DOHH2 (cell line): ENCODE measurements around the gene BIN1.

Source experiments
- H3F3A ChIP-seq: fragments of 200-600 bp; sonication (generic), shearing (Covaris generic); 2 replicates; pipeline ENCODE4 v1.6.0; 2016; ENCODE audit warnings: antibody characterized with exemption, mild to moderate bottlenecking; ENCODE audit not compliant: control insufficient read depth, insufficient read depth
- H3K27ac ChIP-seq: fragments of 200-600 bp; sonication (generic); 2 replicates; pipeline ENCODE4 v1.5.1; 2014; ENCODE audit warnings: low read depth, mild to moderate bottlenecking, low read length, moderate library complexity
- H3K27me3 ChIP-seq: fragments of 200-600 bp; sonication (generic); 2 replicates; pipeline ENCODE4 v1.6.1; 2014; ENCODE audit warnings: mild to moderate bottlenecking, low read length, mixed read lengths; ENCODE audit not compliant: control insufficient read depth
- H3K36me3 ChIP-seq: fragments of 200-600 bp; sonication (generic); 2 replicates; pipeline ENCODE4 v1.6.1; 2014; ENCODE audit warnings: mild to moderate bottlenecking, low read length, moderate library complexity, mixed read lengths; ENCODE audit not compliant: control insufficient read depth
- H3K4me1 ChIP-seq: fragments of 200-600 bp; sonication (generic); 2 replicates; pipeline ENCODE4 v1.6.1; 2014; ENCODE audit warnings: mild to moderate bottlenecking, low read length, mixed read lengths; ENCODE audit not compliant: control insufficient read depth
- H3K4me2 ChIP-seq: fragments of 200-600 bp; sonication (generic); 2 replicates; pipeline ENCODE4 v1.6.0; 2014; ENCODE audit warnings: mild to moderate bottlenecking, low read length, moderate library complexity
- H3K4me3 ChIP-seq: fragments of 200-600 bp; sonication (generic); 2 replicates; pipeline ENCODE4 v1.5.1; 2014; ENCODE audit warnings: mild to moderate bottlenecking, low read length, mixed read lengths
- H3K79me2 ChIP-seq: fragments of 200-600 bp; sonication (generic); 2 replicates; pipeline ENCODE4 v1.6.1; 2014; ENCODE audit warnings: mild to moderate bottlenecking, low read length, mixed read lengths; ENCODE audit not compliant: control insufficient read depth
- H3K9me2 ChIP-seq: fragments of 200-600 bp; sonication (generic); replicated peaks from 2 replicates; pipeline ENCODE4 v1.6.1; 2014; ENCODE audit warnings: mild to moderate bottlenecking, low read length, mixed read lengths; ENCODE audit not compliant: control insufficient read depth
- H3K9me3 ChIP-seq: fragments of 200-600 bp; sonication (generic); 2 replicates; pipeline ENCODE4 v1.6.1; 2014; ENCODE audit warnings: antibody characterized with exemption, low read length, mixed read lengths; ENCODE audit not compliant: control insufficient read depth, insufficient read depth
- H4K20me1 ChIP-seq: fragments of 200-600 bp; sonication (generic); 2 replicates; pipeline ENCODE4 v1.6.0; 2014; ENCODE audit warnings: low read depth, mild to moderate bottlenecking, antibody characterized with exemption, low read length, moderate library complexity; ENCODE audit not compliant: control insufficient read depth, insufficient read depth
- EZH2phosphoT487 ChIP-seq: fragments of 200-600 bp; sonication (generic); IDR thresholded peaks from 2 replicates; pipeline ENCODE4 v1.6.1; 2017; ENCODE audit warnings: borderline replicate concordance, mild to moderate bottlenecking, antibody characterized with exemption, low read length, moderate library complexity, mixed read lengths
- TF ChIP-seq, protein P1 (sequence below): fragments of 200-600 bp; sonication (generic); IDR thresholded peaks from one replicate; pipeline ENCODE4 v1.5.1; 2014; ENCODE audit warnings: antibody characterized with exemption, mild to moderate bottlenecking, low read depth, low read length; ENCODE audit not compliant: poor library complexity, severe bottlenecking

BIN1 gene

DNA sequence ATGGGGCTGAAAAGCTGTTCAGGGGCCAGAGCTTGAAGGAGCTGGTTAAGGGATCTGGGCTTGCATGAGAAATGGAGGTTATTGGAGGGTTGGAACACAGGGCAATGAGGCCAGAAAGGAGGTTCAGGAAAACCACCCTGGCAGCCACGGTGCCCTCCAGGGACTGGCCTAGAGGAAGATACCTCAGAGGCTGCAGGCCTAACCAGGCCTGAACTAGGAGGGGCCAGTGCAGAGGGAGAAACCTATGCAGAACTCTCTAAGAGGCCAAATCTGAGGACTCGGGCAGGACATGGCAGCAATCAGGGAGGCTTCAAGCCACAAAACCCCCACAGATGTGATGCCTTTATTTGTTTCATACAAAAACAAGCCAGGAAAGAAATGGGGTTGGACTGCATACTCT lies 66.8 kb downstream of the BIN1 start:
- H3K9me2 ChIP-seq, result no peaks in the 10 kb centered on the region
- no peaks in the 10 kb centered on the region for H3K4me1 ChIP-seq
- TF ChIP-seq EZH2phosphoT487, result no peak
- TF ChIP-seq, protein P1, sequence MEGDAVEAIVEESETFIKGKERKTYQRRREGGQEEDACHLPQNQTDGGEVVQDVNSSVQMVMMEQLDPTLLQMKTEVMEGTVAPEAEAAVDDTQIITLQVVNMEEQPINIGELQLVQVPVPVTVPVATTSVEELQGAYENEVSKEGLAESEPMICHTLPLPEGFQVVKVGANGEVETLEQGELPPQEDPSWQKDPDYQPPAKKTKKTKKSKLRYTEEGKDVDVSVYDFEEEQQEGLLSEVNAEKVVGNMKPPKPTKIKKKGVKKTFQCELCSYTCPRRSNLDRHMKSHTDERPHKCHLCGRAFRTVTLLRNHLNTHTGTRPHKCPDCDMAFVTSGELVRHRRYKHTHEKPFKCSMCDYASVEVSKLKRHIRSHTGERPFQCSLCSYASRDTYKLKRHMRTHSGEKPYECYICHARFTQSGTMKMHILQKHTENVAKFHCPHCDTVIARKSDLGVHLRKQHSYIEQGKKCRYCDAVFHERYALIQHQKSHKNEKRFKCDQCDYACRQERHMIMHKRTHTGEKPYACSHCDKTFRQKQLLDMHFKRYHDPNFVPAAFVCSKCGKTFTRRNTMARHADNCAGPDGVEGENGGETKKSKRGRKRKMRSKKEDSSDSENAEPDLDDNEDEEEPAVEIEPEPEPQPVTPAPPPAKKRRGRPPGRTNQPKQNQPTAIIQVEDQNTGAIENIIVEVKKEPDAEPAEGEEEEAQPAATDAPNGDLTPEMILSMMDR, result no peak
- H3K36me3 ChIP-seq, result no peaks in the 10 kb centered on the region
- no peaks in the 10 kb centered on the region; the same call in 1 of the 2 replicates for H3K9me3 ChIP-seq
- no peaks in the 10 kb centered on the region for H4K20me1 ChIP-seq
- no peak overlapping the region for H3K27ac ChIP-seq
- H3F3A ChIP-seq, result no peaks in the 10 kb centered on the region
- no peaks in the 10 kb centered on the region for H3K27me3 ChIP-seq
- no peak overlapping the region for H3K4me3 ChIP-seq
- no peak overlapping the region for H3K4me2 ChIP-seq
- no peaks in the 10 kb centered on the region for H3K79me2 ChIP-seq

DNA sequence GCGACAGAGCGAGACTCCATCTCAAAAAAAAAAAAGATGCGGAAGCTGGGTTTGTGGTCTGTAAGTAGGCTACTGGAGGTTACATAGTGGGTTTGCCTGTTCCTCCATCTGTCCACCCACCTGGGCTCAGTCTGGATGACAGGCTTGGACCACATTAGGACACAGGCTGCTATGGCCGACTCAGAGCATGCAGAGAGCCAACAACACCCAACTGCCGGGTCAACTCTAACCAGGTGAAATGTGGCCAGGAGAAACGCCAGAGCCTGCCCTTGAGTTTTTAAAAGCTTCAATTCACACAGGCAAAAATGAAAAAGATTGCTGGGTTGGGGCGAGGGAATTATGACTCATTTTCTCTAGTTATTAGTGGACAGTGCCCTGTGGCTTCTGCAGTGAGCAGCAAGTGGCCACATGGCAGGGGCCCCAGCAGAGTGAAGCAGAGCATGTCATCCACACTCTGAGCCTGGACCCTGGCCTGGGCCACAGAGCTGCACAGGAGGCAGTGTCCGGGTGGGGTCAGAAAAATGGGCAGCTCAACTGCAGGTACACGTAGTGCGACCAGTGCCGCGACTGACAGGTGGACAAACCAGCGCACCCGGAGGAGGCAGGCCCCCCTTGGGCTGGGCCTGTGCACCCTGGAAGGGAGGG lies 67.4 kb downstream of the BIN1 start:
- Histone ChIP-seq H3K27ac (no peak overlapping the region), H3K4me2 (no peak overlapping the region), H3K4me3 (no peak overlapping the region), H3F3A (no peaks in the 10 kb centered on the region), H4K20me1 (no peaks in the 10 kb centered on the region), H3K9me3 (no peaks in the 10 kb centered on the region; the same call in 1 of the 2 replicates), H3K36me3 (no peaks in the 10 kb centered on the region), H3K27me3 (no peaks in the 10 kb centered on the region), H3K79me2 (no peaks in the 10 kb centered on the region), H3K4me1 (no peaks in the 10 kb centered on the region), H3K9me2 (no peaks in the 10 kb centered on the region)
- TF ChIP-seq, protein P1, result no peak
- TF ChIP-seq EZH2phosphoT487, result no peak

DNA sequence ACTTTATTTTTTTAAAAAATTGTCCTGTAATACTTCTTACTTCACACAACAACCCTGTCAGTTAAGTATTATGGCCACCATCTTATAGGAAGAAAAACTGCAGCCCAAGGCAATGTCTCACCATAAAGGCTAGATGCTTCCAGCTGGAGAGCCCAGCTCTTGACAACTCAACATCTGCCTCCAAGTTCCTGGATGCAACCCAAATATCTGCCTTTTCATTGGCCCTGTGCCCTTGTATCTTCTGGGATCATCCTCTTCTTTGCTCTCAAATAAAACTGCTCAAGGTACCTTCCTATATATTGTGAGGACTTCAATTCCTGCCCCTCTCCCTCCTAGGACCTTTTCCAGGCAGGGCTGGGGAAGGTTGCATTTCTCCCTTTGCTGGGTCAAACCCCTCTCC lies 69.5 kb downstream of the BIN1 start:
- no peak overlapping the region for H3K4me2 ChIP-seq
- no peaks in the 10 kb centered on the region for H3K79me2 ChIP-seq
- no peaks in the 10 kb centered on the region for H3K9me2 ChIP-seq
- no peaks in the 10 kb centered on the region for H3F3A ChIP-seq
- no peak overlapping the region for H3K27ac ChIP-seq
- TF ChIP-seq, protein P1, result no peak
- no peak for TF ChIP-seq EZH2phosphoT487
- no peaks in the 10 kb centered on the region for H3K27me3 ChIP-seq
- H3K36me3 ChIP-seq, result no peaks in the 10 kb centered on the region
- H3K4me1 ChIP-seq, result peaks cover 3% of the 10 kb centered on the region; the same call in 1 of the 2 replicates
- no peaks in the 10 kb centered on the region for H3K9me3 ChIP-seq
- no peak overlapping the region for H3K4me3 ChIP-seq
- no peaks in the 10 kb centered on the region for H4K20me1 ChIP-seq
